Activated CD4-positive, CD25-positive, alpha-beta regulatory T cell (primary cell): ENCODE data around the gene THADA.
A peak's percentile ranks its signal among the peaks of the same experiment; 100 is the strongest.

Experiments
- DNase-seq, 4 experiments: peaks; one replicate each; lab custom pipeline; 2025; lab: John Stamatoyannopoulos, UW

THADA gene

GRCh38 chr2:43240766-43241150, 355.1 kb downstream of the THADA start:
- DNase-seq: no peak

- no peak for DNase-seq
Observed at GRCh38 chr2:43239981-43240765, 355.7 kb downstream of the THADA start.

GRCh38 chr2:43238813-43239212, 357.0 kb downstream of the THADA start:
- no peak for DNase-seq

GRCh38 chr2:43238176-43238575, 357.7 kb downstream of the THADA start:
- DNase-seq: no peak

GRCh38 chr2:43233218-43234212, 362.3 kb downstream of the THADA start:
- no peak for DNase-seq

GRCh38 chr2:43230951-43231827, 364.6 kb downstream of the THADA start:
- no peak for DNase-seq

GRCh38 chr2:43230351-43230885, 365.4 kb downstream of the THADA start:
- DNase-seq: no peak

GRCh38 chr2:43228756-43229659, 366.8 kb downstream of the THADA start:
- DNase-seq: no peak

GRCh38 chr2:43228321-43228751, 367.5 kb downstream of the THADA start:
- DNase-seq: no peak

- DNase-seq: no peak
Observed at GRCh38 chr2:43227830-43228281, 368.0 kb downstream of the THADA start.

GRCh38 chr2:43226955-43227829, 368.6 kb downstream of the THADA start:
- peak; percentile 46 to 60 (median 56) for DNase-seq

- DNase-seq: peak; percentile 85 to 95 (median 92)
Observed at GRCh38 chr2:43226558-43226954, 369.3 kb downstream of the THADA start, which contains the start of gene ZFP36L2. TSS of gene ZFP36L2 (minus strand) at chr2:43226606. CDS start at chr2:43226315, 291 bp downstream.

- peak; percentile 35 to 58 (median 48) for DNase-seq
Observed at GRCh38 chr2:43225788-43226557, 369.9 kb downstream of the THADA start.

GRCh38 chr2:43225093-43225787, 370.6 kb downstream of the THADA start:
- peak; percentile 39 to 58 (median 48) for DNase-seq

GRCh38 chr2:43224571-43225092, 371.2 kb downstream of the THADA start:
- DNase-seq: peak in 2 of 4 experiments; percentile 9 to 44

- DNase-seq: peak; percentile 25 to 58 (median 42)
Observed at GRCh38 chr2:43224131-43224570, 371.7 kb downstream of the THADA start.

- no peak for DNase-seq
Observed at GRCh38 chr2:43223521-43224001, 372.3 kb downstream of the THADA start.
